ENCODE data around the gene MAP2K3. TPM values are rescaled to one million over a fixed set of nuclear protein-coding genes. Genes with fewer than 3 reads are reported as not detected.
"Not testable (repeated sequence)": the region's sequence is repeated elsewhere in the genome, so short reads cannot be mapped to it uniquely, and the experiment has no call there.

The MAP2K3 gene
- polyA plus RNA-seq, 12 donors: 18.1 to 34.2 (median 22.7) TPM; not detected in 1

- DNase-seq: not testable (repeated sequence)
Observed at GRCh38 chr17:21348926-21349261, 64.4 kb downstream of the MAP2K3 start.

- not testable (repeated sequence) for DNase-seq
Observed at GRCh38 chr17:21349358-21350050, 65.0 kb downstream of the MAP2K3 start.

GRCh38 chr17:21350495-21350894, 66.0 kb downstream of the MAP2K3 start:
- DNase-seq: not testable (repeated sequence)

- no peak for DNase-seq
Observed at GRCh38 chr17:21351366-21352065, 67.0 kb downstream of the MAP2K3 start.

- no peak for DNase-seq
Observed at GRCh38 chr17:21352221-21352980, 67.9 kb downstream of the MAP2K3 start.

- no peak for DNase-seq
Observed at GRCh38 chr17:21352981-21353265, 68.4 kb downstream of the MAP2K3 start.

- no peak for DNase-seq
Observed at GRCh38 chr17:21353326-21354010, 69.0 kb downstream of the MAP2K3 start.

GRCh38 chr17:21354796-21355385, 70.4 kb downstream of the MAP2K3 start:
- DNase-seq: no peak

GRCh38 chr17:21355586-21355985, 71.1 kb downstream of the MAP2K3 start:
- DNase-seq: no peak

- DNase-seq: no peak
Observed at GRCh38 chr17:21356537-21357127, 72.1 kb downstream of the MAP2K3 start.

GRCh38 chr17:21357281-21357680, 72.8 kb downstream of the MAP2K3 start:
- DNase-seq: no peak

GRCh38 chr17:21357696-21358656, 73.5 kb downstream of the MAP2K3 start:
- no peak for DNase-seq

- DNase-seq: no peak
Observed at GRCh38 chr17:21358682-21359482, 74.4 kb downstream of the MAP2K3 start.

GRCh38 chr17:21359483-21359840, 75.0 kb downstream of the MAP2K3 start:
- DNase-seq: no peak

- DNase-seq: no peak
Observed at GRCh38 chr17:21360048-21360447, 75.5 kb downstream of the MAP2K3 start.

- no peak for DNase-seq
Observed at GRCh38 chr17:21361020-21361809, 76.7 kb downstream of the MAP2K3 start.

GRCh38 chr17:21362331-21362931, 77.9 kb downstream of the MAP2K3 start:
- DNase-seq: no peak

Measured in muscle of arm (tissue), 12 donors.